ENCODE data around the gene ALDOC.

Gene ALDOC

DNA sequence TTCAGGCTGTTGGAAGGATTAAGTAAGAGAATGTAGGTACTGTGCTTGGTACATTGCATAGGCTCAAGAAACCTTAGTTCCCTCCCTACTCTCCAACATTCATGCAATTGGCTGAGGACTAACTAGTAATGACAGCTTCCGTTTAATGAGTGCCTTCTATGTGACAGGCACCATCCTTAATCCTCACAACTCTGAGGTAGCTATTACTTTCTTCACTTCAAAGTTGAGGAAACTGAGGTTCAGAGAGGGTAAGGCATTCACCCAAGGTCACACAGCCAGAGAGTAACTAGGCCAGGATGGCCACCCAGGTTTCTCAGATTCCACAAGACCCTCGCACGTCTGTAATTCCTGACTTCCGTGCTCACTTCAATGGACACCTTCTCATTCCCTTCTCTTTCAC is 46.4 kb downstream of the ALDOC start:
- DNase-seq = no peak

DNA sequence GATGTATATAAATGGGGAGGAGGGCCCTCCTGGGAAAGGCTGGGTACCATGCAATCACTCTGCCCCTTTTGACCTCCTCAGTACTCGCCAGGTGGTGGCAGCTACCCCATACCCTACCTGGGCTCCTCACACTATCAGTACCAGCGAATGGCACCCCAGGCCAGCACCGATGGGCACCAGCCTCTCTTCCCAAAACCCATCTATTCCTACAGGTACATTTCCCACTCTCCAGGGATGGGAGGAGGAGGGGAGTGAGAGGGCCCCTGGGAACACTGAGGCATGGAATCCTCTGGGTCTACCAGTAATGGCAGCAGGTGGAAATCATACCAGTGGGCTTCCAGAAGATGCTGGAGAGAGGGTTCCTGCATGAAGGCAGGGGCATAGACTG is 47.7 kb downstream of the ALDOC start:
- no peak for DNase-seq

DNA sequence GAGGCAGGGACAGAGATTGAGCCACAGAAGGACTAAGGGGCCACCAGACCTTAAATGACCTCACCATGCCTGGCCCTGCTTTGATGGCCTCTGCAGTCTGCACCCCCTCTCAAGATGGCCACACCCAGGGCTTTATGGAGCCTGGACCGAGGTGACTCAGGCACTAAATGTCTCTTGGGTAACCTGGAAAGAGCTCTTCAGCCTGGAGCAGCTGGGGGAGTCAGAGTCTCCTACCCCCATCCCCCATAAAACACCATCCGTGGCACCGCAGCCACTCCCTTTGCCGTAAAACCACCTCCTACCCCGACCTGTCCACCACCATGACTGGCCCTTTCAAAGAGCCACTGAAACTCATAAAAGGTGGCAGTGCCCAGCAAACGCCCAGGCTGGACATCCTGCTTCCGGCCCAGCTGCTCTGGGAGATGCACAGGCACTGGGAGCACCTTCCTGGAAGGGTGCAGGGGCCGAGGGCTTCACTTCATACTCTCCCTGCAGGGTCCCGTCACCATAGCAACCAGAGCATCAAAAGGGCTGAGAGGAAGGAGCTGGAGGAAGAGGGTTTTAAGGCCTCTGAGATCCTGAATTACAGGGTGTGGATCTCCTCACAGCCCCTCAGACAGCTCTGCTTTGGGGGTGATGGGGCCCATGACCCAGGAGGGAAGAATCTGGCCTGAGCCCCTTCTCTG is 48.2 kb downstream of the ALDOC start:
- DNase-seq = no peak

DNA sequence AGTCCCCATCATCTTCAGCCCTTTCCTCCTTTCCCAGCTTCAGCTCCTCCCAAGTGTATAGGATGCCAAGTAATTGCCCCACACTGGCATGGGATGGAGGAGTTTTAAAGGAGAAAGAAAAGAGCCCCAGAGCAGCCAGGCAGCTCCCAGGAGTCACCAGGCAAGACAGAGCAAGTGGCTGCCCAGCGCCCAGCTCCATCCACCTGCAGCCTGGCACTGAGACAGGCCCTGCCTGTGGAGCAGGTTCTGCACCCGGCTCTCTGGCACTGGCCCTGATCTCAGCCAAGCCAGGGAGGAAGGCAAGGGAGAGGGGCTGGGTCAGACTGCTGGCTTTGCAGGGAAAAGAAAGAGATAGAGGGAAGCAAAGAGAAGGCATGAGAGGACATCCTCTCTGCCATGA is 48.8 kb downstream of the ALDOC start:
- no peak for DNase-seq

DNA sequence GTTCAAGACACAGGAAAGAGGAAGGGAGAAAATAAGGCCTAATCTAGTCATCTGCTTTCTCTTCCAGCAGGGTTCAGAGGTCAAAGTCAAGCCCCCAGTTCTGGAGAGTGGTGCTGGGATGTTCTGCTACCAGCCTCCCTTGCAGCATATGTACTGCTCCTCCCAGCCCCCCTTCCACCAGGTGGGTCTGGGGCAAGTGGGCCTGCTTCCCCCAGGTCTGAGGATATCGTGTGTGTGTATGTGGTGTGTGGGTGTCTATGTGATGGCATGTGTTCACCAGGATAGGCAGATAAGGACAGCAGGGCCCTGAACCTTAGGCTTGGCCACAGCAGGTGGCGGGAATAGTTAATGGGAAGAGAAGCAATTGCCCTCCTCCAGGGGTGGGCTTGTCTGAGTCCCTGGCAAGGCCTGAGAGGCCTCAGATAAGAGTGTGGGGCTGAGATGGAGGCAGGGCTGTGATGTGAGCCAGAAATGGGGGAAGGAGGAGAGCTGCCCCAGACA is 49.5 kb downstream of the ALDOC start:
- DNase-seq = no peak

DNA sequence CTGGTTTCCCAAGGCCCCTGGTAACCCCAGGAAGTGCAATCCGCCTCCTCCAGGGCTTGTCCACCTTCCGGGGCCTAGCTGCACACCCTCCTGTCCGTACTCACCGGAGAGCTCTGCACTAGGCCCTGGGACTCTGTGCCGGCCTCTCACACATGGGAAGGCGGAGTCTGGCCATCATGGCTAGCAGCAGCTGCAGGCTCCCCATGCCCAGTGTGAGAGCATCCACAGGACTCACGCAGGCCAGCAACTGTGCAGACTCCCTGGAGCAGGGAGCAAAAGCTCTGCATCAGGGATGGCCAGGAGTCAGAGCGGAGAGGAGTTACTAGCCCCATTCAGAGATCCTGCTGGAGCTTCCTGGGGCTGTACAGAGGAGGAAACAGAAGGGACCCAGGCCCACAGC is 50.3 kb downstream of the ALDOC start:
- no peak for DNase-seq

DNA sequence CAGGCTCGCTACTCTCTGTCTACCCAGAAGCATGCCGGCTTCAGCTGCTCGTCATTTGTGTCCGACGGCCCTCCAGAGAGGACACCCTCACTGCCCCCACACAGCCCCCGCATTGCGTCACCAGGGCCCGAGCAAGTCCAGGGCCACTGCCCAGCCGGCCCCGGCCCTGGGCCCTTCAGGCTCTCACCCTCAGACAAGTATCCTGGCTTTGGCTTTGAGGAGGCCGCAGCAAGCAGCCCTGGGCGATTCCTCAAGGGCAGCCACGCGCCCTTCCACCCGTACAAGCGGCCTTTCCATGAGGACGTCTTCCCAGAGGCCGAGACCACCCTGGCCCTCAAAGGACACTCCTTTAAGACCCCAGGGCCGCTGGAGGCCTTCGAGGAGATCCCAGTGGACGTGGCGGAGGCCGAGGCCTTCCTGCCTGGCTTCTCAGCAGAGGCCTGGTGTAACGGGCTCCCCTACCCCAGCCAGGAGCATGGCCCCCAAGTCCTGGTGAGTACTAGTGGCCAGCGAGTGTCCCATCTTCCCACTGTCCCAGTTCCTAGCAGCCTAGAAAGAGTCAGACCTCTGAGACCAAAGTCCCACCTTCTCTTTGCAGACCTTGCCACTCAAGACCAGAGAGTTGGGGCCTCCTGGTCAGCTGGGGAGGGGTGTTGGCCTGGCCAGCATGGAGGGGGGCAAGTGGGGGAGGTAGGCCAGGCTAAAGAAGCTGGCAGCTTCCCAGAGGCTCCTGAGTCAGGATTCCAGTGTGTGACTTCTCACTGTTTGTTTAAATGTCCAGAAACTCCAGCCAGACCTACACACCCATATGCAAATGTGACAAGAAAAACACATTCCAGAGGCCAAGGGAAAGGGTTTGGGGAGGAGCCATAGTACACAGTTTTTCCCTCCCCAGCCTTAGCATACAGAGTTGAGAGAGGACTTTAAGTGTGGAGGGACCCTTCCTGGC is 51.9 kb downstream of the ALDOC start:
- DNase-seq = no peak

DNA sequence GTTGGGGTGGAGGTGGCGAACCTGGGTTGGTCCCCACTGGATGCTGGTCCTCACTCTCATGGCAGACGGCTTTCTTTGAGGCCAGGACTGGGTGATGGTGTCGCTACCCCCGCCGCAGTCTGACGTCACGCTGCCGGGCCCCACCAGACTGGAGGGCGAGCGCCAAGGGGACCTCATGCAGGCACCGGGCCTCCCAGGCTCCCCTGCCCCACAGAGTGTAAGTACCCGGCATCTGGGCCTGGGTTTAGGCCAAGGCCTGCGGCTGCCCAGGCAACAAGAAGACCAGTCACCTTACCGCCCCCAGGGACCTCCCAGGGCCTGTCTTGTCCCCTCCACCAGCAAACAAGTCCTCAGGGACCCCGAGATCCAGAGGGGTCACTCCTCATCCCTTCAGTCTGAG is 52.8 kb downstream of the ALDOC start:
- DNase-seq = no peak

DNA sequence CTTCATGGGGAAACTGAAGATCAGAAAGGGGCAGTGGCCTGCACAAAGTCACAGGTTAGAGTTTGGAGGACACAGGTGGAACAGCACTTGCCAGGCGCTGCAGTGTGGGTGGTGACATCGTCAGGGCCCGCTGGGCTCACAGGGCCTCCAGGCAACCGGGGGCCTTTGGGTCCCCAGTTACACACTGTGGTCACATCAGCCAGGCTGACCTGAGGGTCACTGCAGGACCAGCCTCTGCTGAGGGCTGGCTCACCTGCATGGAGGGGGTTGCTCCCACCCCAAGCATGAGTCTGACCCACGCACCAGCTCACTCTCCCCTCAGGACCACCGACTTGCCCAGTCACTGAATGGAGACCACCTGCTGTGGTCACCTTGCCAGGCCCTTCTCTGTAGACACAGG is 53.5 kb downstream of the ALDOC start:
- no peak for DNase-seq

Data from NCI-H1048 (cell line).